Measurements from ENCODE around the gene ARHGAP24. TPM values are rescaled to one million over a fixed set of nuclear protein-coding genes. Genes with fewer than 3 reads are reported as not detected.
"Not testable (repeated sequence)": the region's sequence is repeated elsewhere in the genome, so short reads cannot be mapped to it uniquely, and the experiment has no call there.

The ARHGAP24 gene
- total and polyA plus RNA-seq, 2 donors (not counting 1 experiment from before 2014, with no cell fraction given): 15.9 to 40.5 TPM

- no peaks in the 10 kb centered on the region for H3K9me3 ChIP-seq (ENCODE audit: control insufficient read depth, insufficient read depth, low read depth, low read length)
- H3K4me1 ChIP-seq (ENCODE audit: control insufficient read depth, extremely low read depth, insufficient read depth, low read length): peaks cover 19% of the 10 kb centered on the region
- no peak overlapping the region for H3K27ac ChIP-seq (ENCODE audit: insufficient read depth, low read length)
- no peak overlapping the region for H3K4me3 ChIP-seq (replicated peaks in 1 of 4; ENCODE audit: control extremely low read depth in 1 of 4, insufficient read depth in 1 of 4, low read depth in 3 of 4, low read length in 4 of 4)
- no peak overlapping the region for H3K9ac ChIP-seq (ENCODE audit: insufficient read depth, low read length)
- no peak for TF ChIP-seq EZH2 (IDR thresholded peaks at IDR 0.05; ENCODE audit: low read length, missing control alignments)
- TF ChIP-seq CTCF (conservative IDR thresholded peaks at IDR 0.05 in 1 of 2, IDR thresholded peaks at IDR 0.05 in 1 of 2; ENCODE audit: low read depth in 1 of 2, low read length in 2 of 2): no peak
- no peak overlapping the region for H2AFZ ChIP-seq (ENCODE audit: low read length)
- H3K79me2 ChIP-seq (ENCODE audit: control insufficient read depth, insufficient read depth, low read length): no peaks in the 10 kb centered on the region
- H4K20me1 ChIP-seq (ENCODE audit: control insufficient read depth, extremely low read depth, insufficient read depth, low read length): no peaks in the 10 kb centered on the region
- H3K27me3 ChIP-seq (ENCODE audit: control insufficient read depth, insufficient read depth, low read length): no peaks in the 10 kb centered on the region
- H3K4me2 ChIP-seq (ENCODE audit: extremely low read depth, insufficient read depth, low read length): no peak overlapping the region
- peak in 1 of 2 donors; percentile 82 for DNase-seq (ENCODE audit: low read depth in 2 of 2)
- no peaks in the 10 kb centered on the region for H3K36me3 ChIP-seq (ENCODE audit: control insufficient read depth, insufficient read depth, low read length)
Measured at GRCh38 chr4:85500110-85500867, 25.3 kb downstream of the ARHGAP24 start.

- not testable (repeated sequence) for DNase-seq (ENCODE audit: low read depth in 2 of 2)
Measured at GRCh38 chr4:85501145-85501544, 26.2 kb downstream of the ARHGAP24 start.

GRCh38 chr4:85508654-85509053 lies 33.7 kb downstream of the ARHGAP24 start:
- H3K4me2 ChIP-seq (ENCODE audit: extremely low read depth, insufficient read depth, low read length): no peak overlapping the region
- H2AFZ ChIP-seq (ENCODE audit: low read length): no peak overlapping the region
- H3K9me3 ChIP-seq (ENCODE audit: control insufficient read depth, insufficient read depth, low read depth, low read length): no peaks in the 10 kb centered on the region
- TF ChIP-seq EZH2 (IDR thresholded peaks at IDR 0.05; ENCODE audit: low read length, missing control alignments): no peak
- no peak for TF ChIP-seq CTCF (conservative IDR thresholded peaks at IDR 0.05 in 1 of 2, IDR thresholded peaks at IDR 0.05 in 1 of 2; ENCODE audit: low read depth in 1 of 2, low read length in 2 of 2)
- no peak for DNase-seq (ENCODE audit: low read depth in 2 of 2)
- H3K4me1 ChIP-seq (ENCODE audit: control insufficient read depth, extremely low read depth, insufficient read depth, low read length): peaks cover 6% of the 10 kb centered on the region
- H3K27ac ChIP-seq (ENCODE audit: insufficient read depth, low read length): no peak overlapping the region
- no peak overlapping the region for H3K4me3 ChIP-seq (replicated peaks in 1 of 4; ENCODE audit: control extremely low read depth in 1 of 4, insufficient read depth in 1 of 4, low read depth in 3 of 4, low read length in 4 of 4)
- no peaks in the 10 kb centered on the region for H3K79me2 ChIP-seq (ENCODE audit: control insufficient read depth, insufficient read depth, low read length)
- H3K9ac ChIP-seq (ENCODE audit: insufficient read depth, low read length): no peak overlapping the region
- no peaks in the 10 kb centered on the region for H4K20me1 ChIP-seq (ENCODE audit: control insufficient read depth, extremely low read depth, insufficient read depth, low read length)
- no peaks in the 10 kb centered on the region for H3K36me3 ChIP-seq (ENCODE audit: control insufficient read depth, insufficient read depth, low read length)
- H3K27me3 ChIP-seq (ENCODE audit: control insufficient read depth, insufficient read depth, low read length): no peaks in the 10 kb centered on the region

More at GRCh38 chr4:85501145-85501544, 26.2 kb downstream of the ARHGAP24 start:
- H3K36me3 ChIP-seq (ENCODE audit: control insufficient read depth, insufficient read depth, low read length); H3K27me3 ChIP-seq (ENCODE audit: control insufficient read depth, insufficient read depth, low read length); H3K27ac ChIP-seq (ENCODE audit: insufficient read depth, low read length); H4K20me1 ChIP-seq (ENCODE audit: control insufficient read depth, extremely low read depth, insufficient read depth, low read length); H3K9ac ChIP-seq (ENCODE audit: insufficient read depth, low read length); H3K79me2 ChIP-seq (ENCODE audit: control insufficient read depth, insufficient read depth, low read length); H3K4me3 ChIP-seq (replicated peaks in 1 of 4; ENCODE audit: control extremely low read depth in 1 of 4, insufficient read depth in 1 of 4, low read depth in 3 of 4, low read length in 4 of 4); H2AFZ ChIP-seq (ENCODE audit: low read length); H3K4me2 ChIP-seq (ENCODE audit: extremely low read depth, insufficient read depth, low read length); H3K9me3 ChIP-seq (ENCODE audit: control insufficient read depth, insufficient read depth, low read depth, low read length): not testable (repeated sequence)
- peaks cover 18% of the 10 kb centered on the region for H3K4me1 ChIP-seq (ENCODE audit: control insufficient read depth, extremely low read depth, insufficient read depth, low read length)
